ENCODE measurements around the gene PRKACA.

GRCh38 chr19:14120497-14120780 is 2.9 kb upstream of the PRKACA start:
- TF ChIP-seq EZH2 (IDR thresholded peaks at IDR 0.05): no peak
- TF ChIP-seq POLR2AphosphoS5 (IDR thresholded peaks at IDR 0.05; ENCODE audit: borderline replicate concordance, low read depth, low read length): no peak
